ENCODE data around the gene ARMC12. TPM values are rescaled to one million over a fixed set of nuclear protein-coding genes. Genes with fewer than 3 reads are reported as not detected.

ARMC12 gene
- total and polyA plus RNA-seq, 4 experiments from 2014 or later: 0.28 to 1.3 (median 0.69) TPM; not detected in 1

DNA sequence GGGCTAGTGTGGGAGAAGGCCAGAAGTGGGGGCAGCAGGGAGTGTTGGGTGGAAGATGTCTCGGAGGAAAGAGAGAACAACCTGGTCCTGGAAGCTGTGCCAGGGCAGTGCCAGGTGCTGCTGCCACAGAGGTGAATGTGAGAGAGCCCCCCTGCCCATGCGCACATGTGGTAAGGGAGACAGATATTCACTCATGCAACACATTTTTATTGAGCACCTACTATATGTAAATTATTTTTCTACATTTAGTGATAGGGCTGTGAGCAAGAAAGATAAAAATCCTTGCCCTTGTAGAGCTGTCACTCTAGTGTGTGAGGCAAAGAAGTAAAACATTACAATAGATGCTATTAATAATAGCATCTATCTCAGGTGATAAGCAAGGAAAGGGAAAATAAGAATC, 44.5 kb downstream of the ARMC12 start:
- no peaks in the 10 kb centered on the region for H3K9me3 Mint-ChIP-seq
- no peaks in the 10 kb centered on the region for H3K36me3 Mint-ChIP-seq
- Histone ChIP-seq H3K9me3 (ENCODE audit: control insufficient read depth in 1 of 2, low read length in 2 of 2) (no peaks in the 10 kb centered on the region), H3K27ac (ENCODE audit: low read depth, low read length) (no peak overlapping the region), H3K27me3 (ENCODE audit: insufficient read depth, low read length) (no peaks in the 10 kb centered on the region), H3K36me3 (ENCODE audit: insufficient read depth, low read length) (no peaks in the 10 kb centered on the region), H3K4me1 (ENCODE audit: insufficient read depth, low read length) (no peaks in the 10 kb centered on the region), H3K4me3 (ENCODE audit: low read length in 2 of 2) (no peak overlapping the region)
- CTCF ChIA-PET (ENCODE audit: partially characterized antibody): no interaction called here
- POLR2A ChIA-PET (ENCODE audit: partially characterized antibody): no interaction called here
- no peak overlapping the region for H3K27ac Mint-ChIP-seq
- peaks cover 31 to 37% of the 10 kb centered on the region in 2 donors for H3K27me3 Mint-ChIP-seq
- DNase-seq: no peak
- peaks cover 2 to 5% (median 4%) of the 10 kb centered on the region in 4 donors for H3K4me1 Mint-ChIP-seq
- H3K4me3 Mint-ChIP-seq: no peak overlapping the region
- intact Hi-C loops (cut with micrococcal nuclease): no loop called here

- Mint-ChIP-seq H3K27ac (no peak overlapping the region), H3K4me1 (peaks cover 0 to 4% (median under 1%) of the 10 kb centered on the region in 4 donors), H3K4me3 (no peak overlapping the region), H3K9me3 (no peaks in the 10 kb centered on the region), H3K27me3 (peaks cover 35 to 40% of the 10 kb centered on the region in 2 donors), H3K36me3 (no peaks in the 10 kb centered on the region)
- ChIA-PET CTCF (ENCODE audit: partially characterized antibody) (no interaction called here), POLR2A (ENCODE audit: partially characterized antibody) (no interaction called here)
- Histone ChIP-seq H3K27me3 (ENCODE audit: insufficient read depth, low read length) (peaks cover 4% of the 10 kb centered on the region), H3K9me3 (ENCODE audit: control insufficient read depth in 1 of 2, low read length in 2 of 2) (no peaks in the 10 kb centered on the region), H3K36me3 (ENCODE audit: insufficient read depth, low read length) (no peaks in the 10 kb centered on the region), H3K27ac (ENCODE audit: low read depth, low read length) (no peak overlapping the region), H3K4me3 (ENCODE audit: low read length in 2 of 2) (no peak overlapping the region), H3K4me1 (ENCODE audit: insufficient read depth, low read length) (no peaks in the 10 kb centered on the region)
- intact Hi-C loops (cut with micrococcal nuclease): no loop called here
- no peak for DNase-seq
Measured at GRCh38 chr6:35782424-35782823, 45.6 kb downstream of the ARMC12 start.

- no peaks in the 10 kb centered on the region for H3K4me1 Mint-ChIP-seq
- H3K4me1 ChIP-seq (ENCODE audit: insufficient read depth, low read length): no peaks in the 10 kb centered on the region
- H3K27ac Mint-ChIP-seq: no peak overlapping the region
- H3K4me3 ChIP-seq (ENCODE audit: low read length in 2 of 2): no peak overlapping the region
- H3K36me3 ChIP-seq (ENCODE audit: insufficient read depth, low read length): no peaks in the 10 kb centered on the region
- ChIA-PET POLR2A (ENCODE audit: partially characterized antibody) (no interaction called here), CTCF (ENCODE audit: partially characterized antibody) (no interaction called here)
- peaks cover 8% of the 10 kb centered on the region for H3K27me3 ChIP-seq (ENCODE audit: insufficient read depth, low read length)
- no peak overlapping the region for H3K4me3 Mint-ChIP-seq
- H3K9me3 ChIP-seq (ENCODE audit: control insufficient read depth in 1 of 2, low read length in 2 of 2): no peaks in the 10 kb centered on the region
- H3K27me3 Mint-ChIP-seq: peaks cover 44 to 50% of the 10 kb centered on the region in 2 donors
- no peaks in the 10 kb centered on the region for H3K9me3 Mint-ChIP-seq
- DNase-seq: no peak
- no peaks in the 10 kb centered on the region for H3K36me3 Mint-ChIP-seq
- intact Hi-C loops (cut with micrococcal nuclease): no loop called here
- no peak overlapping the region for H3K27ac ChIP-seq (ENCODE audit: low read depth, low read length)
Measured at GRCh38 chr6:35784200-35784599, 47.4 kb downstream of the ARMC12 start.

- Histone ChIP-seq H3K27me3 (ENCODE audit: insufficient read depth, low read length) (peaks cover 8% of the 10 kb centered on the region), H3K4me3 (ENCODE audit: low read length in 2 of 2) (no peak overlapping the region), H3K36me3 (ENCODE audit: insufficient read depth, low read length) (no peaks in the 10 kb centered on the region), H3K9me3 (ENCODE audit: control insufficient read depth in 1 of 2, low read length in 2 of 2) (no peaks in the 10 kb centered on the region), H3K4me1 (ENCODE audit: insufficient read depth, low read length) (no peaks in the 10 kb centered on the region), H3K27ac (ENCODE audit: low read depth, low read length) (no peak overlapping the region)
- Mint-ChIP-seq H3K36me3 (no peaks in the 10 kb centered on the region), H3K4me1 (no peaks in the 10 kb centered on the region), H3K27me3 (peaks cover 43 to 51% of the 10 kb centered on the region in 2 donors), H3K4me3 (no peak overlapping the region), H3K27ac (no peak overlapping the region), H3K9me3 (no peaks in the 10 kb centered on the region)
- POLR2A ChIA-PET (ENCODE audit: partially characterized antibody): interaction anchor here (2.2 kb wide), 1 partner anchor 12 kb away, joined by 11 read pairs; the partner anchor contains the start of gene CLPS
- CTCF ChIA-PET (ENCODE audit: partially characterized antibody): no interaction called here
- no peak for DNase-seq
- intact Hi-C loops (cut with micrococcal nuclease): no loop called here
Measured at GRCh38 chr6:35786272-35786671, 49.4 kb downstream of the ARMC12 start.

GRCh38 chr6:35786810-35787209, 50.0 kb downstream of the ARMC12 start:
- Mint-ChIP-seq H3K9me3 (no peaks in the 10 kb centered on the region), H3K27ac (no peak overlapping the region), H3K4me1 (no peaks in the 10 kb centered on the region), H3K27me3 (peaks cover 41 to 50% of the 10 kb centered on the region in 2 donors), H3K4me3 (no peak overlapping the region), H3K36me3 (no peaks in the 10 kb centered on the region)
- intact Hi-C loops (cut with micrococcal nuclease): no loop called here
- no peak overlapping the region for H3K4me3 ChIP-seq (ENCODE audit: low read length in 2 of 2)
- ChIA-PET POLR2A (ENCODE audit: partially characterized antibody) (interaction anchor here (2.2 kb wide), 1 partner anchor 11 kb away, joined by 11 read pairs; the partner anchor contains the start of gene CLPS), CTCF (ENCODE audit: partially characterized antibody) (interaction anchor here (1.2 kb wide), 1 partner anchor 10 kb away, joined by 5 read pairs; the partner anchor contains the start of gene CLPS)
- no peaks in the 10 kb centered on the region for H3K36me3 ChIP-seq (ENCODE audit: insufficient read depth, low read length)
- no peak for DNase-seq
- peaks cover 8% of the 10 kb centered on the region for H3K27me3 ChIP-seq (ENCODE audit: insufficient read depth, low read length)
- no peaks in the 10 kb centered on the region for H3K4me1 ChIP-seq (ENCODE audit: insufficient read depth, low read length)
- no peak overlapping the region for H3K27ac ChIP-seq (ENCODE audit: low read depth, low read length)
- no peaks in the 10 kb centered on the region for H3K9me3 ChIP-seq (ENCODE audit: control insufficient read depth in 1 of 2, low read length in 2 of 2)

- no peaks in the 10 kb centered on the region for H3K4me1 Mint-ChIP-seq
- no peak for DNase-seq
- ChIA-PET CTCF (ENCODE audit: partially characterized antibody) (interaction anchor here (0.7 to 1.2 kb wide), 2 partner anchors 9 to 11 kb away, joined by 3 to 5 read pairs; partner anchors contain the start of gene CLPS), POLR2A (ENCODE audit: partially characterized antibody) (interaction anchor here (2.2 kb wide), 1 partner anchor 10 kb away, joined by 11 read pairs; the partner anchor contains the start of gene CLPS)
- no peak overlapping the region for H3K27ac ChIP-seq (ENCODE audit: low read depth, low read length)
- H3K27me3 ChIP-seq (ENCODE audit: insufficient read depth, low read length): peaks cover 8% of the 10 kb centered on the region
- H3K27ac Mint-ChIP-seq: no peak overlapping the region
- H3K36me3 Mint-ChIP-seq: no peaks in the 10 kb centered on the region
- intact Hi-C loops (cut with micrococcal nuclease): no loop called here
- H3K27me3 Mint-ChIP-seq: peaks cover 35 to 46% of the 10 kb centered on the region in 2 donors
- H3K9me3 ChIP-seq (ENCODE audit: control insufficient read depth in 1 of 2, low read length in 2 of 2): no peaks in the 10 kb centered on the region
- H3K4me1 ChIP-seq (ENCODE audit: insufficient read depth, low read length): no peaks in the 10 kb centered on the region
- H3K9me3 Mint-ChIP-seq: no peaks in the 10 kb centered on the region
- H3K4me3 ChIP-seq (ENCODE audit: low read length in 2 of 2): no peak overlapping the region
- H3K36me3 ChIP-seq (ENCODE audit: insufficient read depth, low read length): no peaks in the 10 kb centered on the region
- no peak overlapping the region for H3K4me3 Mint-ChIP-seq
Measured at GRCh38 chr6:35787266-35788218, 50.7 kb downstream of the ARMC12 start.

- Mint-ChIP-seq H3K27me3 (peaks cover 36 to 46% of the 10 kb centered on the region in 2 donors), H3K4me1 (no peaks in the 10 kb centered on the region), H3K4me3 (no peak overlapping the region), H3K27ac (no peak overlapping the region), H3K36me3 (no peaks in the 10 kb centered on the region), H3K9me3 (no peaks in the 10 kb centered on the region)
- no peak overlapping the region for H3K27ac ChIP-seq (ENCODE audit: low read depth, low read length)
- H3K4me3 ChIP-seq (ENCODE audit: low read length in 2 of 2): no peak overlapping the region
- peaks cover 8% of the 10 kb centered on the region for H3K27me3 ChIP-seq (ENCODE audit: insufficient read depth, low read length)
- CTCF ChIA-PET (ENCODE audit: partially characterized antibody): interaction anchor here (0.9 kb wide), 1 partner anchor 552 kb away, joined by 3 read pairs; no protein-coding TSS in a partner anchor
- POLR2A ChIA-PET (ENCODE audit: partially characterized antibody): no interaction called here
- no peak for DNase-seq
- H3K9me3 ChIP-seq (ENCODE audit: control insufficient read depth in 1 of 2, low read length in 2 of 2): no peaks in the 10 kb centered on the region
- no peaks in the 10 kb centered on the region for H3K4me1 ChIP-seq (ENCODE audit: insufficient read depth, low read length)
- intact Hi-C loops (cut with micrococcal nuclease): no loop called here
- H3K36me3 ChIP-seq (ENCODE audit: insufficient read depth, low read length): no peaks in the 10 kb centered on the region
Measured at GRCh38 chr6:35788423-35788982, 51.7 kb downstream of the ARMC12 start.
